Prostate gland (tissue), 2 donors: ENCODE data around the gene KRTAP10-9.

ENCODE experiments used
- POLR2A ChIP-seq: fragments of 450-650 bp; IDR thresholded peaks from one replicate; pipeline ENCODE4 v1.6.1; 2016; ENCODE audit warnings: antibody characterized with exemption, mild to moderate bottlenecking
- POLR2AphosphoS5 ChIP-seq: sonication (generic); formaldehyde crosslinking; IDR thresholded peaks from one replicate; pipeline ENCODE4 v1.6.1; 2017; ENCODE audit warnings: antibody characterized with exemption
- TF ChIP-seq, protein P1 (sequence below), 4 experiments: fragments of 200-600 bp in 2 of 4; fragments of 450-650 bp in 2 of 4; sonication (generic) in 2 of 4; IDR thresholded peaks; 1 replicate in 3 of 4; 2 replicates in 1 of 4; pipeline ENCODE4 v1.5.1; 2016 to 2019; ENCODE audit warnings: antibody characterized with exemption in 4 of 4, mild to moderate bottlenecking in 2 of 4, moderate library complexity in 2 of 4

DNA sequence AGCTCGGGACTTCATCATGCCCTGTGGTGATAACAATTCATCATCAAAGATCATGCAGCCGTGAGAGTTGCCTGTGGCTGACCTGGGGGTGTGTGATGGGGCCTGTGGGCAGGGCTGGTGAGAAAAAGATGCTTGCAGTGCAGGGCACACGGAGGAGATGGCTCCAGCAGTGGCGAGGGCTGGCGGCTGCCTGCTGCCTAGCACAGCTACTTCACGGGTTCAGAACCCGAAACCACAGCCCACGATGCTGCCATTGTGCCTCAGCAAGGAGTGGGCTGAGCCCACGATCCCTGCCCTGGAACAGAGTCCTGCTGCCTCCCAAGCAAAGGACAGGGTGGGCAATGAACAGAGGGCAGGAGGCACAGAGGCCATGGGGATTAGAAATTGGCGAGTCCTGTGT is 631 bp upstream of the KRTAP10-9 start:
- TF ChIP-seq, protein P1, sequence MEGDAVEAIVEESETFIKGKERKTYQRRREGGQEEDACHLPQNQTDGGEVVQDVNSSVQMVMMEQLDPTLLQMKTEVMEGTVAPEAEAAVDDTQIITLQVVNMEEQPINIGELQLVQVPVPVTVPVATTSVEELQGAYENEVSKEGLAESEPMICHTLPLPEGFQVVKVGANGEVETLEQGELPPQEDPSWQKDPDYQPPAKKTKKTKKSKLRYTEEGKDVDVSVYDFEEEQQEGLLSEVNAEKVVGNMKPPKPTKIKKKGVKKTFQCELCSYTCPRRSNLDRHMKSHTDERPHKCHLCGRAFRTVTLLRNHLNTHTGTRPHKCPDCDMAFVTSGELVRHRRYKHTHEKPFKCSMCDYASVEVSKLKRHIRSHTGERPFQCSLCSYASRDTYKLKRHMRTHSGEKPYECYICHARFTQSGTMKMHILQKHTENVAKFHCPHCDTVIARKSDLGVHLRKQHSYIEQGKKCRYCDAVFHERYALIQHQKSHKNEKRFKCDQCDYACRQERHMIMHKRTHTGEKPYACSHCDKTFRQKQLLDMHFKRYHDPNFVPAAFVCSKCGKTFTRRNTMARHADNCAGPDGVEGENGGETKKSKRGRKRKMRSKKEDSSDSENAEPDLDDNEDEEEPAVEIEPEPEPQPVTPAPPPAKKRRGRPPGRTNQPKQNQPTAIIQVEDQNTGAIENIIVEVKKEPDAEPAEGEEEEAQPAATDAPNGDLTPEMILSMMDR (IDR thresholded peaks at IDR 0.05) = no peak
- TF ChIP-seq POLR2A (no peak), POLR2AphosphoS5 (no peak)
